ENCODE data around the gene OR2J2. TPM values are rescaled to one million over a fixed set of nuclear protein-coding genes. Genes with fewer than 3 reads are reported as not detected.

The OR2J2 gene
- total and polyA plus RNA-seq, 10 of the 15 experiments (the other 5 are each of a cell fraction or from before 2014, with no cell fraction given) = not detected

GRCh38 chr6:29147074-29147473 is 23.6 kb upstream of the OR2J2 start:
- no peaks in the 10 kb centered on the region for H3K79me2 ChIP-seq (ENCODE audit: control insufficient read depth, insufficient read depth, low read length)
- RAD21 ChIA-PET (ENCODE audit: unreplicated experiment) = no interaction called here
- CTCF ChIA-PET = no interaction called here
- no peaks in the 10 kb centered on the region for H3K27me3 ChIP-seq (replicated peaks in 1 of 2; ENCODE audit: control insufficient read depth in 2 of 2, insufficient read depth in 2 of 2, low read length in 1 of 2)
- BruUV-seq (replicated peaks) = no TSS peak
- no peak overlapping the region for H3K27ac ChIP-seq (ENCODE audit: control insufficient read depth, insufficient read depth)
- H3K4me2 ChIP-seq (ENCODE audit: control insufficient read depth, insufficient read depth) = no peak overlapping the region
- FAIRE-seq (no peak), DNase-seq (ENCODE audit: low read depth, low spot score) (no peak), ATAC-seq (no peak)
- H2AFZ ChIP-seq (ENCODE audit: control insufficient read depth, low read depth, low read length) = no peak overlapping the region
- no peaks in the 10 kb centered on the region for H3K36me3 ChIP-seq (ENCODE audit: control insufficient read depth in 2 of 2, insufficient read depth in 2 of 2, low read length in 1 of 2)
- in situ Hi-C loops (cut with MboI) = no loop called here
- 67% methylated on average over 3 of the region's 3 CpGs for WGBS (ENCODE audit: insufficient coverage, insufficient replicate concordance, low lambda C conversion rate, missing lambda C conversion rate)
- no peak overlapping the region for H3K4me3 ChIP-seq
- H3K9ac ChIP-seq (ENCODE audit: control insufficient read depth, insufficient read depth, low read length) = no peak overlapping the region
- H4K20me1 ChIP-seq (ENCODE audit: control insufficient read depth, insufficient read depth) = no peaks in the 10 kb centered on the region
- SMC1A ChIA-PET (ENCODE audit: uncharacterized antibody, unreplicated experiment) = no interaction called here
- no peaks in the 10 kb centered on the region for H3K4me1 ChIP-seq (ENCODE audit: control insufficient read depth, insufficient read depth, low read length)
- no peaks in the 10 kb centered on the region for H3K9me3 ChIP-seq (replicated peaks; ENCODE audit: control insufficient read depth, insufficient read depth, low read length)
- intact Hi-C loops (cut with micrococcal nuclease; ENCODE audit: unreplicated experiment) = no loop called here
- POLR2A ChIA-PET = no interaction called here
- TF ChIP-seq CTCF (IDR thresholded peaks at IDR 0.05 in 2 of 3, conservative IDR thresholded peaks at IDR 0.05 in 1 of 3; ENCODE audit: control insufficient read depth in 2 of 3, extremely low read depth in 1 of 3, insufficient read depth in 1 of 3, low read depth in 3 of 3, low read length in 3 of 3) = no peak
- TF ChIP-seq CREB1 (IDR thresholded peaks at IDR 0.05; ENCODE audit: low read depth) = no peak
- no peak for TF ChIP-seq ZNF207 (IDR thresholded peaks at IDR 0.05; ENCODE audit: borderline replicate concordance)
- no peak for TF ChIP-seq ZNF622 (IDR thresholded peaks at IDR 0.05)
- TF ChIP-seq EZH2 (IDR thresholded peaks at IDR 0.05; ENCODE audit: borderline replicate concordance, control insufficient read depth, low read depth, low read length) = no peak
- TF ChIP-seq, protein P1, sequence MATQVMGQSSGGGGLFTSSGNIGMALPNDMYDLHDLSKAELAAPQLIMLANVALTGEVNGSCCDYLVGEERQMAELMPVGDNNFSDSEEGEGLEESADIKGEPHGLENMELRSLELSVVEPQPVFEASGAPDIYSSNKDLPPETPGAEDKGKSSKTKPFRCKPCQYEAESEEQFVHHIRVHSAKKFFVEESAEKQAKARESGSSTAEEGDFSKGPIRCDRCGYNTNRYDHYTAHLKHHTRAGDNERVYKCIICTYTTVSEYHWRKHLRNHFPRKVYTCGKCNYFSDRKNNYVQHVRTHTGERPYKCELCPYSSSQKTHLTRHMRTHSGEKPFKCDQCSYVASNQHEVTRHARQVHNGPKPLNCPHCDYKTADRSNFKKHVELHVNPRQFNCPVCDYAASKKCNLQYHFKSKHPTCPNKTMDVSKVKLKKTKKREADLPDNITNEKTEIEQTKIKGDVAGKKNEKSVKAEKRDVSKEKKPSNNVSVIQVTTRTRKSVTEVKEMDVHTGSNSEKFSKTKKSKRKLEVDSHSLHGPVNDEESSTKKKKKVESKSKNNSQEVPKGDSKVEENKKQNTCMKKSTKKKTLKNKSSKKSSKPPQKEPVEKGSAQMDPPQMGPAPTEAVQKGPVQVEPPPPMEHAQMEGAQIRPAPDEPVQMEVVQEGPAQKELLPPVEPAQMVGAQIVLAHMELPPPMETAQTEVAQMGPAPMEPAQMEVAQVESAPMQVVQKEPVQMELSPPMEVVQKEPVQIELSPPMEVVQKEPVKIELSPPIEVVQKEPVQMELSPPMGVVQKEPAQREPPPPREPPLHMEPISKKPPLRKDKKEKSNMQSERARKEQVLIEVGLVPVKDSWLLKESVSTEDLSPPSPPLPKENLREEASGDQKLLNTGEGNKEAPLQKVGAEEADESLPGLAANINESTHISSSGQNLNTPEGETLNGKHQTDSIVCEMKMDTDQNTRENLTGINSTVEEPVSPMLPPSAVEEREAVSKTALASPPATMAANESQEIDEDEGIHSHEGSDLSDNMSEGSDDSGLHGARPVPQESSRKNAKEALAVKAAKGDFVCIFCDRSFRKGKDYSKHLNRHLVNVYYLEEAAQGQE (IDR thresholded peaks at IDR 0.05; ENCODE audit: low read depth, low read length) = no peak
- TF ChIP-seq, protein P2, sequence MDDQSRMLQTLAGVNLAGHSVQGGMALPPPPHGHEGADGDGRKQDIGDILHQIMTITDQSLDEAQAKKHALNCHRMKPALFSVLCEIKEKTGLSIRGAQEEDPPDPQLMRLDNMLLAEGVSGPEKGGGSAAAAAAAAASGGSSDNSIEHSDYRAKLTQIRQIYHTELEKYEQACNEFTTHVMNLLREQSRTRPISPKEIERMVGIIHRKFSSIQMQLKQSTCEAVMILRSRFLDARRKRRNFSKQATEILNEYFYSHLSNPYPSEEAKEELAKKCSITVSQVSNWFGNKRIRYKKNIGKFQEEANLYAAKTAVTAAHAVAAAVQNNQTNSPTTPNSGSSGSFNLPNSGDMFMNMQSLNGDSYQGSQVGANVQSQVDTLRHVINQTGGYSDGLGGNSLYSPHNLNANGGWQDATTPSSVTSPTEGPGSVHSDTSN (IDR thresholded peaks at IDR 0.05; ENCODE audit: insufficient replicate concordance, low read depth, low read length) = no peak
- TF ChIP-seq, protein P3, sequence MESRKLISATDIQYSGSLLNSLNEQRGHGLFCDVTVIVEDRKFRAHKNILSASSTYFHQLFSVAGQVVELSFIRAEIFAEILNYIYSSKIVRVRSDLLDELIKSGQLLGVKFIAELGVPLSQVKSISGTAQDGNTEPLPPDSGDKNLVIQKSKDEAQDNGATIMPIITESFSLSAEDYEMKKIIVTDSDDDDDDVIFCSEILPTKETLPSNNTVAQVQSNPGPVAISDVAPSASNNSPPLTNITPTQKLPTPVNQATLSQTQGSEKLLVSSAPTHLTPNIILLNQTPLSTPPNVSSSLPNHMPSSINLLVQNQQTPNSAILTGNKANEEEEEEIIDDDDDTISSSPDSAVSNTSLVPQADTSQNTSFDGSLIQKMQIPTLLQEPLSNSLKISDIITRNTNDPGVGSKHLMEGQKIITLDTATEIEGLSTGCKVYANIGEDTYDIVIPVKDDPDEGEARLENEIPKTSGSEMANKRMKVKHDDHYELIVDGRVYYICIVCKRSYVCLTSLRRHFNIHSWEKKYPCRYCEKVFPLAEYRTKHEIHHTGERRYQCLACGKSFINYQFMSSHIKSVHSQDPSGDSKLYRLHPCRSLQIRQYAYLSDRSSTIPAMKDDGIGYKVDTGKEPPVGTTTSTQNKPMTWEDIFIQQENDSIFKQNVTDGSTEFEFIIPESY (IDR thresholded peaks at IDR 0.05) = no peak
- TF ChIP-seq ZBTB11 (CRISPR knock-in tag; IDR thresholded peaks at IDR 0.05) = no peak
- no peak for TF ChIP-seq CEBPB (IDR thresholded peaks at IDR 0.05; ENCODE audit: borderline replicate concordance in 1 of 2, low read depth in 2 of 2, low read length in 2 of 2)
- no peak for TF ChIP-seq ESRRA (IDR thresholded peaks at IDR 0.05; ENCODE audit: low read length)
- TF ChIP-seq SIX5 (IDR thresholded peaks at IDR 0.05; ENCODE audit: low read depth, low read length, severe bottlenecking) = no peak
